ENCODE data around the gene FAM222A.

- no peak for TF ChIP-seq ARNTL (CRISPR knock-in tag; IDR thresholded peaks at IDR 0.05; ENCODE audit: borderline replicate concordance, low read depth)
- TF ChIP-seq, protein P1, sequence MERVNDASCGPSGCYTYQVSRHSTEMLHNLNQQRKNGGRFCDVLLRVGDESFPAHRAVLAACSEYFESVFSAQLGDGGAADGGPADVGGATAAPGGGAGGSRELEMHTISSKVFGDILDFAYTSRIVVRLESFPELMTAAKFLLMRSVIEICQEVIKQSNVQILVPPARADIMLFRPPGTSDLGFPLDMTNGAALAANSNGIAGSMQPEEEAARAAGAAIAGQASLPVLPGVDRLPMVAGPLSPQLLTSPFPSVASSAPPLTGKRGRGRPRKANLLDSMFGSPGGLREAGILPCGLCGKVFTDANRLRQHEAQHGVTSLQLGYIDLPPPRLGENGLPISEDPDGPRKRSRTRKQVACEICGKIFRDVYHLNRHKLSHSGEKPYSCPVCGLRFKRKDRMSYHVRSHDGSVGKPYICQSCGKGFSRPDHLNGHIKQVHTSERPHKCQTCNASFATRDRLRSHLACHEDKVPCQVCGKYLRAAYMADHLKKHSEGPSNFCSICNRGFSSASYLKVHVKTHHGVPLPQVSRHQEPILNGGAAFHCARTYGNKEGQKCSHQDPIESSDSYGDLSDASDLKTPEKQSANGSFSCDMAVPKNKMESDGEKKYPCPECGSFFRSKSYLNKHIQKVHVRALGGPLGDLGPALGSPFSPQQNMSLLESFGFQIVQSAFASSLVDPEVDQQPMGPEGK (CRISPR knock-in tag; IDR thresholded peaks at IDR 0.05; ENCODE audit: borderline replicate concordance) = no peak
- no peak for TF ChIP-seq RARB (CRISPR knock-in tag; IDR thresholded peaks at IDR 0.05)
- TF ChIP-seq ZFP30 (CRISPR knock-in tag; IDR thresholded peaks at IDR 0.05) = no peak
- no peak for TF ChIP-seq ZC3H10 (CRISPR knock-in tag; IDR thresholded peaks at IDR 0.05)
- no peak for TF ChIP-seq PPARA (CRISPR knock-in tag; IDR thresholded peaks at IDR 0.05; ENCODE audit: borderline replicate concordance)
- no peak for TF ChIP-seq GLIS3 (CRISPR knock-in tag; IDR thresholded peaks at IDR 0.05)
Measured at GRCh38 chr12:109796057-109796456, 82.4 kb downstream of the FAM222A start.

Data from SK-N-SH treated with all-trans-retinoic acid at 6 μM for 48 hours (cell line).